Spleen (tissue), 11 donors: ENCODE data around the gene CAMTA1. TPM values are rescaled to one million over a fixed set of nuclear protein-coding genes. Genes with fewer than 3 reads are reported as not detected.

Source experiments
- DNase-seq: peaks from one replicate; pipeline ENCODE4 v3.0.0-alpha.2; 2020
- H3K27ac ChIP-seq, 8 donors: fragments of 200-600 bp; sonication (generic) in 7 of 8; 1 replicate in 4 of 8; 2 replicates in 4 of 8; pipeline versions ENCODE4 v1.5.0 to v1.8.0; 2016 to 2021; ENCODE audit warnings: inconsistent platforms in 4 of 8, mild to moderate bottlenecking in 4 of 8, moderate library complexity in 1 of 8
- H3K27me3 ChIP-seq, 7 donors: fragments of 200-600 bp; sonication (generic) in 6 of 7; replicated peaks in 1 of 7; 1 replicate in 4 of 7; 2 replicates in 3 of 7; pipeline versions ENCODE4 v1.5.0 to v1.8.0; 2016 to 2021; ENCODE audit warnings: inconsistent platforms in 3 of 7, mild to moderate bottlenecking in 1 of 7
- H3K36me3 ChIP-seq, 6 donors: fragments of 200-600 bp; sonication (generic) in 5 of 6; 1 replicate in 4 of 6; 2 replicates in 2 of 6; pipeline versions ENCODE4 v1.5.0 to v1.8.0; 2016 to 2021; ENCODE audit warnings: inconsistent platforms in 2 of 6
- H3K4me1 ChIP-seq, 6 donors: fragments of 200-600 bp; sonication (generic) in 5 of 6; 1 replicate in 3 of 6; 2 replicates in 3 of 6; pipeline versions ENCODE4 v1.5.0 to v1.8.0; 2016 to 2021; ENCODE audit warnings: inconsistent platforms in 3 of 6
- H3K4me3 ChIP-seq, 8 donors: fragments of 200-600 bp; sonication (generic) in 7 of 8; 1 replicate in 4 of 8; 2 replicates in 4 of 8; pipeline versions ENCODE4 v1.5.0 to v1.8.0; 2016 to 2021; ENCODE audit warnings: inconsistent platforms in 4 of 8, mild to moderate bottlenecking in 4 of 8, moderate library complexity in 2 of 8
- H3K9me3 ChIP-seq, 8 donors: fragments of 200-600 bp; sonication (generic) in 7 of 8; 1 replicate in 4 of 8; 2 replicates in 4 of 8; pipeline versions ENCODE4 v1.5.0 to v1.8.0; 2016 to 2021; ENCODE audit warnings: inconsistent platforms in 4 of 8
- CTCF ChIP-seq, 11 experiments: fragments of 200-600 bp in 7 of 11; fragments of 450-650 bp in 4 of 11; sonication (generic) in 4 of 11; IDR thresholded peaks in 8 of 11; conservative IDR thresholded peaks in 3 of 11; 1 replicate in 7 of 11; 2 replicates in 4 of 11; pipeline versions ENCODE4 v1.4.0 to v1.8.0; 2016 to 2021; ENCODE audit warnings: antibody characterized with exemption in 11 of 11, inconsistent platforms in 4 of 11, mild to moderate bottlenecking in 1 of 11
- POLR2A ChIP-seq, 3 donors: fragments of 450-650 bp; IDR thresholded peaks; one replicate each; pipeline ENCODE4 v1.5.1; 2017; ENCODE audit warnings: antibody characterized with exemption in 3 of 3, mild to moderate bottlenecking in 1 of 3
- POLR2AphosphoS5 ChIP-seq, 3 donors: sonication (generic); formaldehyde crosslinking; IDR thresholded peaks; one replicate each; pipeline ENCODE4 v1.5.1; 2017; ENCODE audit warnings: antibody characterized with exemption in 3 of 3
- WGBS, 5 donors: extraction: QIAGEN DNeasy Blood & Tissue Kit in 3 of 5; methylation state at CpG; one replicate each; pipeline versions ENCODE4 v1.1.5 to v1.1.7; 2013 to 2018; 5-methylcytosine and 5-hydroxymethylcytosine counted together
- intact Hi-C: fragments of 100-400 bp; cut with DNase I; formaldehyde crosslinking; loops from one replicate; pipeline ENCODE4 v1.15.0; 2023; ENCODE audit warnings: low total_unique reads
- polyA plus RNA-seq, 3 donors: library from polyadenylated mRNA; stranded (reverse); fragments of 200-250 nt; gene quantifications; one replicate each; pipeline ENCODE4 v1.2.1, GENCODE V29; 2013
- total RNA-seq, 7 donors: library from RNA; depleted of rRNA in 3 of 7; stranded (reverse); fragments of >200 nt in 3 of 7; fragmentation: NEBNext Ultra II Directional in 4 of 7; extraction: Animal tissue kit (Norgen Biotek cat#: 25700) in 4 of 7; gene quantifications; one replicate each; pipeline versions ENCODE4 v1.1.0 to v1.2.1, GENCODE V29; 2016 to 2021
- donor health status: healthy with polysubstance abuse.
- donor health status: DM: no; HTN: no; CAD: no; lungs with moderate emphysema.
- donor health status: DM: no; HTN: no; CAD: no.
- donor health status: Bipolar disorder and iron deficiency.
- donor health status: healthy.
- donor health status: DM: no; HTN: no; CAD: no.
- donor health status: DM: yes; HTN: yes; CAD: no.

Gene CAMTA1
- total and polyA plus RNA-seq, 10 donors = 53.0 to 106 (median 77.3) TPM

DNA sequence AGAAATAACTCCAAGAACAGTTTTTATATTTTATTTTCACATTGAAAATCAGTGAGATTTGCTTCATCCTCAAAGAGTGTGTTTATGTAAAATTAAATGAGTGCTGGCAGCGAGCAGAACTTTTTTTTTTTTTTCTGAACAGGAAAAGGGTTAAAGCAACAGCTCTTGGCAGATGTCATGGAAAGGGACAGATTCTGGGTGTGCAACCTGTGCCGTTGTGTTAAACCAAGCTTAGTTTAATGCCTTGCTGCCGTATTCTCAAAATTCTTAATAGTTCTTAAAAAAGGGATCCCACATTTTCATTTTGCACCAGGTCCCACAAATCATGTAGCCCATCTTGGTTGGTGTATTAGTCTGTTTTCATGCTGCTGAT is 758.5 kb downstream of the CAMTA1 start:
- Histone ChIP-seq H3K4me1 (peaks cover 0 to 19% (median 7%) of the 10 kb centered on the region in 6 donors), H3K27me3 (no peaks in the 10 kb centered on the region), H3K36me3 (no peaks in the 10 kb centered on the region), H3K4me3 (no peak overlapping the region), H3K27ac (no peak overlapping the region), H3K9me3 (no peaks in the 10 kb centered on the region)
- TF ChIP-seq POLR2A (IDR thresholded peaks at IDR 0.05) (no peak), POLR2AphosphoS5 (IDR thresholded peaks at IDR 0.05) (no peak), CTCF (IDR thresholded peaks at IDR 0.05 in 8 of 11, conservative IDR thresholded peaks at IDR 0.05 in 3 of 11) (no peak)
- WGBS, 5 donors = 65 to 90% (median 77%) methylated on average over 3 of the region's 3 CpGs
- no peak for DNase-seq
- intact Hi-C loops = no loop called here

- Histone ChIP-seq H3K4me1 (peaks cover 16 to 48% (median 34%) of the 10 kb centered on the region in 6 donors), H3K9me3 (peaks cover 0 to 5% (median 0%) of the 10 kb centered on the region in 8 donors), H3K27me3 (no peaks in the 10 kb centered on the region), H3K4me3 (no peak overlapping the region), H3K36me3 (no peaks in the 10 kb centered on the region), H3K27ac (peak overlapping the region in 4 of 8 donors; percentile 4 to 75 (median 44))
- no peak for DNase-seq
- intact Hi-C loops = no loop called here
- 12 to 19% (median 18%) methylated on average over 10 of the region's 10 CpGs for WGBS, 5 donors
- TF ChIP-seq POLR2AphosphoS5 (IDR thresholded peaks at IDR 0.05) = no peak
- no peak for TF ChIP-seq POLR2A (IDR thresholded peaks at IDR 0.05)
- TF ChIP-seq CTCF (IDR thresholded peaks at IDR 0.05 in 8 of 11, conservative IDR thresholded peaks at IDR 0.05 in 3 of 11) = no peak
These were observed 764.3 kb downstream of the CAMTA1 start for GRCh38 chr1:7549277-7550161.

DNA sequence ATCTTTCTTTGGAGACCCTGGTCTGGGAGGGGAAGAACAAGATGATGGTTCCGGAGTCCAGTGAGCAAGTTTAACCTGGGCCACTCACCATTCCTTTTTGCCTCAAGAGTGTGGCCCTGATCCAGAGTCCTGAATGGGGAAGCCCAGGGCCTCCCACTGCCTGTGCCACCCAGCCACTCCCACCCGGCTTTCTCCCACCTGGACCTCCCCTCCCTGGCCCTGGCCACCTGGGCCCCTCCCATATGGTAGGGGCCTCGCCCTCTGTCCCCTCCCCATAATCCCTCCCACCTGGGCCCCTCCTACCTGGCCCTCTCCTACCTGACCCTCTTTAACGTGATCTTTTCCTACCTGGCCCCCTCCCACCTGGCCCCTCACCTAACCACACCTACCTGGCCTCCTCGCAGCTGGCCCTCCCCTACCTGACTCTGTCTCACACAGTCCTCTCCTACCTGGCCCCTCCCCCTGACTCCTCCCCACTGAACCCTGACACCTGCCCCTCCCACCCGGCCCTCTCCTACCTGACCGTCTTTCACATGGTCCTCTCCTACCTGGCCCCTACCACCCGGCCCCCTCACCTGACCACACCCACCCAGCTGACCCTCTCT is 765.1 kb downstream of the CAMTA1 start:
- intact Hi-C loops = no loop called here
- Histone ChIP-seq H3K9me3 (peaks cover 0 to 5% (median 0%) of the 10 kb centered on the region in 8 donors), H3K4me1 (peaks cover 16 to 48% (median 34%) of the 10 kb centered on the region in 6 donors), H3K27me3 (peaks cover 0 to 2% (median 0%) of the 10 kb centered on the region in 7 donors), H3K27ac (peak overlapping the region in 4 of 8 donors; percentile 16 to 75 (median 44)), H3K36me3 (no peaks in the 10 kb centered on the region), H3K4me3 (no peak overlapping the region)
- peak; percentile 49 for DNase-seq
- TF ChIP-seq POLR2AphosphoS5 (IDR thresholded peaks at IDR 0.05) = no peak
- TF ChIP-seq POLR2A (IDR thresholded peaks at IDR 0.05) = no peak
- TF ChIP-seq CTCF (IDR thresholded peaks at IDR 0.05 in 8 of 11, conservative IDR thresholded peaks at IDR 0.05 in 3 of 11) = no peak
- 80 to 86% (median 82%) methylated on average over 8 of the region's 8 CpGs for WGBS, 5 donors

DNA sequence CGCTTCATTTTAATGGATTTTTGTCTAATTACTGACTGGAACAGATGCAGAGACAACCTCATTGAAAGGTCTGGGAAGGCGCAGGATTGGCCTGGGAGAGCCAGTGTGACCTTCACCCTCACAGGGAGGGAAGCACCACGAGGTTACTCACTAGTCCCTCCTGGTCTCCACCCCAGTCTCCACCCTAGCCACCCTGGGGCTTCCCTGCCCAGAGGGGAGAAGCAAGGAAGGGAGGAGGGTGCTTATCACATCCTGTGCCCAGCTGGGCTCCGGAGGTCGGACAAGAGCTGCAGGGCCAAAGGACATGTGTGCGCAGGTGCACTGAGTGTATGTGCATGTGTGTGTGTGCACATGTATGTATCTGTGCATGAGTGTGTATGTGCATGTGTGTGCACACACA is 765.7 kb downstream of the CAMTA1 start:
- TF ChIP-seq POLR2A (IDR thresholded peaks at IDR 0.05) = no peak
- TF ChIP-seq POLR2AphosphoS5 (IDR thresholded peaks at IDR 0.05) = peak in 1 of 3 donors; percentile 47
- no peaks in the 10 kb centered on the region for H3K36me3 ChIP-seq
- intact Hi-C loops = no loop called here
- H3K27me3 ChIP-seq = peaks cover 0 to 8% (median 0%) of the 10 kb centered on the region in 7 donors
- 43 to 79% (median 65%) methylated on average over 6 of the region's 6 CpGs for WGBS, 5 donors
- peaks cover 0 to 5% (median 0%) of the 10 kb centered on the region in 8 donors for H3K9me3 ChIP-seq
- DNase-seq = peak; percentile 61
- H3K4me3 ChIP-seq = no peak overlapping the region
- H3K4me1 ChIP-seq = peaks cover 16 to 48% (median 34%) of the 10 kb centered on the region in 6 donors
- peak overlapping the region in 5 of 8 donors; percentile 30 to 75 (median 68) for H3K27ac ChIP-seq
